Measurements from ENCODE around the gene KLHL8. TPM values are rescaled to one million over a fixed set of nuclear protein-coding genes. Genes with fewer than 3 reads are reported as not detected.

The KLHL8 gene
- total RNA-seq, 1 donor = 14.2 TPM

- no peak for DNase-seq (ENCODE audit: low read depth)
- no peak overlapping the region for H3K4me3 ChIP-seq (ENCODE audit: low read depth, low read length)
- no peak for TF ChIP-seq CTCF (IDR thresholded peaks at IDR 0.05; ENCODE audit: insufficient read depth, low read depth, low read length)
Measured at GRCh38 chr4:87204559-87204958, 15.9 kb downstream of the KLHL8 start.

- no peak for TF ChIP-seq CTCF (IDR thresholded peaks at IDR 0.05; ENCODE audit: insufficient read depth, low read depth, low read length)
- no peak overlapping the region for H3K4me3 ChIP-seq (ENCODE audit: low read depth, low read length)
- no peak for DNase-seq (ENCODE audit: low read depth)
Measured at GRCh38 chr4:87196927-87197326, 23.5 kb downstream of the KLHL8 start.

- no peak for DNase-seq (ENCODE audit: low read depth)
- no peak overlapping the region for H3K4me3 ChIP-seq (ENCODE audit: low read depth, low read length)
- no peak for TF ChIP-seq CTCF (IDR thresholded peaks at IDR 0.05; ENCODE audit: insufficient read depth, low read depth, low read length)
Measured at GRCh38 chr4:87196146-87196545, 24.3 kb downstream of the KLHL8 start.

- DNase-seq (ENCODE audit: low read depth) = no peak
- H3K4me3 ChIP-seq (ENCODE audit: low read depth, low read length) = no peak overlapping the region
- TF ChIP-seq CTCF (IDR thresholded peaks at IDR 0.05; ENCODE audit: insufficient read depth, low read depth, low read length) = no peak
Measured at GRCh38 chr4:87193958-87194675, 26.3 kb downstream of the KLHL8 start.

- TF ChIP-seq CTCF (IDR thresholded peaks at IDR 0.05; ENCODE audit: insufficient read depth, low read depth, low read length) = no peak
- DNase-seq (ENCODE audit: low read depth) = no peak
- H3K4me3 ChIP-seq (ENCODE audit: low read depth, low read length) = no peak overlapping the region
Measured at GRCh38 chr4:87192145-87192919, 28.1 kb downstream of the KLHL8 start.

- no peak for DNase-seq (ENCODE audit: low read depth)
- no peak for TF ChIP-seq CTCF (IDR thresholded peaks at IDR 0.05; ENCODE audit: insufficient read depth, low read depth, low read length)
- H3K4me3 ChIP-seq (ENCODE audit: low read depth, low read length) = no peak overlapping the region
Measured at GRCh38 chr4:87188932-87189331, 31.5 kb downstream of the KLHL8 start.
